Measurements from ENCODE around the gene VAV2.

VAV2 gene

DNA sequence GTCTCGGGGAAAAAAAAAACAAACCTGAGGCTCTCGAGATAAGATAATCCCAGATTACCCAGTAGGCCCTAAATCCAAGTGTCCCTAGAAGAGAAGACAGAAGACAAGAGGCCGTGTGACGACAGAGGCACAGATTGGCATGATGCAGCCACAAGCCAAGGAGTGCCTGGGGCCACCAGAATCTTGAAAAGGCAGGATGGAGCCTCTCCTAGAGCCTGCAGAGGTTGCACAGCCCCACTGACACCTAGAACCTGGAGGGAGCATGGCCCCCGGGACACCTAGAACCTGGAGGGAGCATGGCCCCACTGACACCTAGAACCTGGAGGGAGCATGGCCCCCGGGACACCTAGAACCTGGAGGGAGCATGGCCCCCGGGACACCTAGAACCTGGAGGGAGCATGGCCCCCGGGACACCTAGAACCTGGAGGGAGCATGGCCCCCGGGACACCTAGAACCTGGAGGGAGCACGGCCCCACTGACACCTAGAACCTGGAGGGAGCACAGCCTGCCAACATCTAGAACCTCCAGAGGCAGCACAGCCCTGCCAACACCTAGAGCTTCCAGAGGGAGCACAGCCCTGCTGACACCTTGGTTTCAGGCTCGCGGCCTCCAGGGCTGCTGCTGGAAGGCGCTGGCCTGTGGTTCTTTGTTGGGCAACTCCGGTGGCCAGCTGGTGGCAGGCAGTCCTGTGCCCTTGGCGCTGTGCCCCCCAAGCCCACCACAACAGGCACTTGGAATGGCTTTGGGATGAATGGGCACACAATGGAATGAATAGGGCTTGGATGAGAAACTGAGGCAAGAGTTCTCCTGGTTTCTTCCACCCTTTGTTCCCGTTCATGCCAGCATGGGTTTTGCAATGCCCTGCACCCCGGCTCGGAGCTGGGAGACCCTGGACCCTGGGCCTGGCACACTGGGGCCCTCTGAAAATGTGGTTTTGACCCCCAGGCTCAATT, 39.2 kb downstream of the VAV2 start:
- TF ChIP-seq, protein P1, sequence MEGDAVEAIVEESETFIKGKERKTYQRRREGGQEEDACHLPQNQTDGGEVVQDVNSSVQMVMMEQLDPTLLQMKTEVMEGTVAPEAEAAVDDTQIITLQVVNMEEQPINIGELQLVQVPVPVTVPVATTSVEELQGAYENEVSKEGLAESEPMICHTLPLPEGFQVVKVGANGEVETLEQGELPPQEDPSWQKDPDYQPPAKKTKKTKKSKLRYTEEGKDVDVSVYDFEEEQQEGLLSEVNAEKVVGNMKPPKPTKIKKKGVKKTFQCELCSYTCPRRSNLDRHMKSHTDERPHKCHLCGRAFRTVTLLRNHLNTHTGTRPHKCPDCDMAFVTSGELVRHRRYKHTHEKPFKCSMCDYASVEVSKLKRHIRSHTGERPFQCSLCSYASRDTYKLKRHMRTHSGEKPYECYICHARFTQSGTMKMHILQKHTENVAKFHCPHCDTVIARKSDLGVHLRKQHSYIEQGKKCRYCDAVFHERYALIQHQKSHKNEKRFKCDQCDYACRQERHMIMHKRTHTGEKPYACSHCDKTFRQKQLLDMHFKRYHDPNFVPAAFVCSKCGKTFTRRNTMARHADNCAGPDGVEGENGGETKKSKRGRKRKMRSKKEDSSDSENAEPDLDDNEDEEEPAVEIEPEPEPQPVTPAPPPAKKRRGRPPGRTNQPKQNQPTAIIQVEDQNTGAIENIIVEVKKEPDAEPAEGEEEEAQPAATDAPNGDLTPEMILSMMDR (IDR thresholded peaks at IDR 0.05), result no peak
- H3K27me3 ChIP-seq (ENCODE audit: control insufficient read depth, insufficient read depth, low read length), result no peaks in the 10 kb centered on the region
- H3K4me1 ChIP-seq, result peaks cover 3% of the 10 kb centered on the region
- no peaks in the 10 kb centered on the region for H3K79me2 ChIP-seq
- H2AFZ ChIP-seq, result no peak overlapping the region
- H3K4me2 ChIP-seq (ENCODE audit: low read length), result no peak overlapping the region
- no peak overlapping the region for H3K9ac ChIP-seq
- no peaks in the 10 kb centered on the region for H3K9me3 ChIP-seq (ENCODE audit: control insufficient read depth, low read length)
- no peaks in the 10 kb centered on the region for H3K36me3 ChIP-seq (ENCODE audit: control insufficient read depth, insufficient read depth, low read length)
- no peak overlapping the region for H3K4me3 ChIP-seq (ENCODE audit: low read depth, low read length)
- no peak overlapping the region for H3K27ac ChIP-seq

DNA sequence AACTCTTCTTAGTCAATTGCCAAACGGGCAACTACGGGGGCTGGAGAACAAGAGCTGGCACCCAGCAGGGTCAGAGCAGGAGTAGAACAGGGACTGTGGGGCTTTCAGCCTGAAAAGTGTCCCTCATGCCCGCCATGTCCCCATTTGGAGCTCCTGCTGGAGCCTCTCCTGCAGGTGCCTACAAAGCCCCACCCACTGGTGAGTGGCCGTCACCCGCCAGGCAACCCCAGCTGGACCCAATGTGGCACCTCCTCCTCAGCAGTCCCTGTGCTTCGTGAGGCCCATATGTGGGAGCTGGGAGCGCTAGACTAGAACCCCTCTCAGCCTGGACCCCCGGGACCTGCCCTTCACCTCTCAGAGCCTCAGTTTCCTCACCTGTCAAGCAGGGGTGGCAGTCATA, 40.9 kb downstream of the VAV2 start:
- no peak overlapping the region for H3K27ac ChIP-seq
- H3K27me3 ChIP-seq (ENCODE audit: control insufficient read depth, insufficient read depth, low read length), result no peaks in the 10 kb centered on the region
- peaks cover under 1% of the 10 kb centered on the region for H3K4me1 ChIP-seq

DNA sequence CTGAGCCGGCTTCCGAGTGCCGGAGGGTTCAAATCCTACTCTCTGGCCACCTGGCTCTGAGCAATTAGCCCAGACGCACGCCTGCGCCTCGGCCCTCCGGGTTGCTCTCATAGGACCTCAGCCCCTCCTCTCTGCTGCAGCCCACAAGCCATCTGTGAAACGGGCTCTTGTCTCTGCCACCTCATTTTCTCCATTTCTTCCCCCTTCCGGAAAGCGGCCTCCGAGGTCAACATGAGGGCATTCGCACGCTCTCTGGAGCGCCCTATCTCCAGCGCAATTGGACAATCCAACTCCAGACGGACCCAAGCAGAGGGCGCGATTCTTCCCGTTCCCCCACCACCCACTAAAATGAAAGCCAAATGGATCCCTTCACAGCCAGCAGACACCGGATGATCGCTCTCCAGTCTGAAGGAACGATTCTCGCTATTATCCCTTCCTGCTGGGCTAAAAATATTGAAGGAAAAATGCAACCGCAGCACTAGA, 41.5 kb downstream of the VAV2 start:
- no peak overlapping the region for H3K4me3 ChIP-seq (ENCODE audit: low read depth, low read length)
- no peaks in the 10 kb centered on the region for H3K79me2 ChIP-seq
- no peaks in the 10 kb centered on the region for H3K4me1 ChIP-seq
- TF ChIP-seq, protein P1 (IDR thresholded peaks at IDR 0.05), result no peak
- H2AFZ ChIP-seq, result no peak overlapping the region
- H3K27me3 ChIP-seq (ENCODE audit: control insufficient read depth, insufficient read depth, low read length), result no peaks in the 10 kb centered on the region
- no peaks in the 10 kb centered on the region for H3K9me3 ChIP-seq (ENCODE audit: control insufficient read depth, low read length)
- no peak overlapping the region for H3K9ac ChIP-seq
- no peak overlapping the region for H3K27ac ChIP-seq
- no peak overlapping the region for H3K4me2 ChIP-seq (ENCODE audit: low read length)
- no peaks in the 10 kb centered on the region for H3K36me3 ChIP-seq (ENCODE audit: control insufficient read depth, insufficient read depth, low read length)

More for the DNA sequence above, 40.9 kb downstream of the VAV2 start:
- Histone ChIP-seq H3K4me3 (ENCODE audit: low read depth, low read length) (no peak overlapping the region), H3K9ac (no peak overlapping the region), H2AFZ (no peak overlapping the region), H3K4me2 (ENCODE audit: low read length) (no peak overlapping the region), H3K79me2 (no peaks in the 10 kb centered on the region), H3K9me3 (ENCODE audit: control insufficient read depth, low read length) (no peaks in the 10 kb centered on the region), H3K36me3 (ENCODE audit: control insufficient read depth, insufficient read depth, low read length) (no peaks in the 10 kb centered on the region)
- TF ChIP-seq, protein P1 (IDR thresholded peaks at IDR 0.05), result no peak

DNA sequence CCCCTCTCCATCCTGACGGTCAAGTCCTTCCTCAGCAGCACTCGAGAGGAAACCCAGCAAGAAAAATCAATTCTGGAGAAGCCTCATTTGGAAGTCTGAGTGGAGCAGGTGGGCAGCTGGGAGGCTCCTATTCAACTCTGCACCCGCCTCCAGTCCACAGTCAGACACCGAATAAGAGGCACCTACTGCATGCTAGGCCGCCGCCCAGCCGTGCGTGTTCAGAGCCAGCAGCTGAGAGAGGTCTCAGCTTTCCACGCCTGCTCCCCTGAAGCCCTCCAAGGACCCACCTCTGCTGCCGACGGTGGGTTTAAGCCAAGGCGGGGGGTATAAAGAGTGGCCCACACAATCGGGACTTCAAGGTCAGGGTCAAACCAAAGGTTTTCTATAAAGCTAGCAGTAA, 41.9 kb downstream of the VAV2 start:
- no peak overlapping the region for H3K4me2 ChIP-seq (ENCODE audit: low read length)
- H3K27ac ChIP-seq, result no peak overlapping the region
- no peak overlapping the region for H3K9ac ChIP-seq
- H3K27me3 ChIP-seq (ENCODE audit: control insufficient read depth, insufficient read depth, low read length), result no peaks in the 10 kb centered on the region
- H3K4me1 ChIP-seq, result no peaks in the 10 kb centered on the region
- TF ChIP-seq, protein P1 (IDR thresholded peaks at IDR 0.05), result no peak
- no peaks in the 10 kb centered on the region for H3K9me3 ChIP-seq (ENCODE audit: control insufficient read depth, low read length)
- no peak overlapping the region for H2AFZ ChIP-seq
- H3K4me3 ChIP-seq (ENCODE audit: low read depth, low read length), result no peak overlapping the region
- H3K36me3 ChIP-seq (ENCODE audit: control insufficient read depth, insufficient read depth, low read length), result no peaks in the 10 kb centered on the region
- H3K79me2 ChIP-seq, result no peaks in the 10 kb centered on the region
